GM20431 (cell line): Measurements from ENCODE around the gene BLCAP.

ENCODE experiments used
- in situ Hi-C: fragments of 300-500 bp; cut with MseI, MboI; formaldehyde crosslinking; loops from one replicate; pipeline ENCODE4 v1.15.0; 2020; ENCODE audit warnings: low sequenced_read_pairs; ENCODE audit not compliant: unreplicated experiment

BLCAP gene

GRCh38 chr20:37469531-37469930 lies 58.1 kb downstream of the BLCAP start:
- in situ Hi-C loops, result no loop called here

GRCh38 chr20:37468886-37469285 lies 58.8 kb downstream of the BLCAP start:
- in situ Hi-C loops, result no loop called here
